CD4-positive, alpha-beta T cell (primary cell): Measurements from ENCODE around the gene C1QTNF6. TPM values are rescaled to one million over a fixed set of nuclear protein-coding genes. Genes with fewer than 3 reads are reported as not detected.

ENCODE experiments used
- ATAC-seq: fragments of 200-7000 bp; cut with Tn5 transposase; one replicate; pipeline ENCODE4 v1.10.0; 2022; ENCODE audit warnings: mild to moderate bottlenecking; ENCODE audit not compliant: poor library complexity
- CTCF ChIA-PET: fragments of 350-600 bp; sonication (Branson Sonifier 250); formaldehyde crosslinking; loops from one replicate; lab custom pipeline; 2021; ENCODE audit warnings: antibody characterized with exemption, inconsistent platforms; lab: Charles Lee
- POLR2A ChIA-PET: fragments of 350-600 bp; sonication (Branson Sonifier 250); formaldehyde crosslinking; loops from one replicate; lab custom pipeline; 2021; ENCODE audit warnings: antibody characterized with exemption, inconsistent platforms; lab: Charles Lee
- DNase-seq, 14 experiments: peaks; one replicate each; pipeline ENCODE4 v3.0.0-alpha.2; 2013 to 2020; ENCODE audit warnings: mixed read lengths in 2 of 14
- H3K27ac ChIP-seq, 2 donors: one replicate each; pipeline versions ENCODE4 v1.5.1 to v1.7.0; 2013; ENCODE audit warnings: low read length in 2 of 2, low read depth in 1 of 2, mild to moderate bottlenecking in 1 of 2
- H3K27me3 ChIP-seq, 2 experiments: 1 replicate in 1 of 2; 2 replicates in 1 of 2; pipeline versions ENCODE4 v1.6.1 to v1.7.0; 2013; ENCODE audit warnings: low read length in 2 of 2, control low read depth in 1 of 2, mild to moderate bottlenecking in 1 of 2, moderate library complexity in 1 of 2; ENCODE audit not compliant: insufficient read depth in 2 of 2, control insufficient read depth in 1 of 2
- H3K36me3 ChIP-seq: one replicate; pipeline ENCODE4 v1.6.1; 2013; ENCODE audit warnings: low read length, control low read depth; ENCODE audit not compliant: insufficient read depth
- H3K4me1 ChIP-seq: one replicate; pipeline ENCODE4 v1.6.1; 2013; ENCODE audit warnings: low read length, control low read depth; ENCODE audit not compliant: insufficient read depth
- H3K4me3 ChIP-seq: one replicate; pipeline ENCODE4 v1.5.1; 2013; ENCODE audit warnings: mild to moderate bottlenecking, low read length, moderate library complexity
- H3K9me3 ChIP-seq, 2 experiments: 1 replicate in 1 of 2; 2 replicates in 1 of 2; pipeline versions ENCODE4 v1.6.1 to v1.7.0; 2013; ENCODE audit warnings: low read length in 2 of 2, mild to moderate bottlenecking in 2 of 2, control low read depth in 1 of 2, moderate library complexity in 1 of 2; ENCODE audit not compliant: control insufficient read depth in 1 of 2, insufficient read depth in 1 of 2
- H3K27ac Mint-ChIP-seq: one replicate; pipeline ENCODE4 v1.8.0; 2020; ENCODE audit warnings: mixed read lengths
- H3K27me3 Mint-ChIP-seq: one replicate; pipeline ENCODE4 v1.8.0; 2021; ENCODE audit warnings: mixed read lengths
- H3K36me3 Mint-ChIP-seq: one replicate; pipeline ENCODE4 v1.8.0; 2021; ENCODE audit warnings: low read depth, mixed read lengths
- H3K4me1 Mint-ChIP-seq: one replicate; pipeline ENCODE4 v1.8.0; 2021; ENCODE audit warnings: low read depth, mixed read lengths
- H3K4me3 Mint-ChIP-seq: one replicate; pipeline ENCODE4 v1.8.0; 2020; ENCODE audit warnings: mild to moderate bottlenecking, mixed read lengths
- H3K9me3 Mint-ChIP-seq: one replicate; pipeline ENCODE4 v1.8.0; 2020; ENCODE audit warnings: mixed read lengths
- intact Hi-C, 2 experiments: fragments of 100-400 bp; cut with DNase I in 1 of 2; cut with micrococcal nuclease in 1 of 2; formaldehyde crosslinking; loops; one replicate each; pipeline versions ENCODE4 v1.15.1 to v1.9.0; 2023 to 2025; cut with DNase I, micrococcal nuclease
- total RNA-seq, 174 experiments: library from RNA in 2 of 174; stranded (reverse) in 2 of 174; gene quantifications; one replicate each; pipeline ENCODE4 v1.2.3 and lab custom pipeline; 2021 to 2026
- TF ChIP-seq, protein P1 (sequence below): fragments of 200-600 bp; IDR thresholded peaks from one replicate; pipeline ENCODE4 v1.8.0; 2022; ENCODE audit warnings: antibody characterized with exemption, mild to moderate bottlenecking

Gene C1QTNF6
- total RNA-seq, 2 experiments from 2014 or later = 11.9 to 12.1 TPM

DNA sequence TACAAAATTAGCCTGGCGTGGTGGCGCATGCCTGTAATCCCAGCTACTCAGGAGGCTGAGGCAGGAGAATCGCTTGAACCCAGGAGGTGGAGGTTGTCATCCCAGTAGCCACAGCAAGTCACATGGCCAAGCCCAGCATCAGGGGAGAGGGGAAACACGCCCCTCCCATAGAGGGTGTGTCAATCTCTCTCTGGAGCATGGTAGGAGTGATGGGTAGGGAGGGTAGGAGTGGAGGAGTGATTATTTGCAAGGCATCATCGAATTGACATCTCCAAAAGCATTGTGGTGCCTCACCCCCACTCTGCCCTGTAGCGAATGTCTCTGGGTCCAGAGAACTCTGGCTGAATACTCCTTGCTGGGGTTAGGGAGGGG, 30.3 kb upstream of the C1QTNF6 start:
- H3K4me1 ChIP-seq = peaks cover 72% of the 10 kb centered on the region
- Mint-ChIP-seq H3K27me3 (no peaks in the 10 kb centered on the region), H3K27ac (peak overlapping the region; percentile 84), H3K4me3 (peak overlapping the region; percentile 64), H3K9me3 (peaks cover 2% of the 10 kb centered on the region), H3K4me1 (peaks cover 92% of the 10 kb centered on the region), H3K36me3 (peaks cover 41% of the 10 kb centered on the region)
- TF ChIP-seq, protein P1, sequence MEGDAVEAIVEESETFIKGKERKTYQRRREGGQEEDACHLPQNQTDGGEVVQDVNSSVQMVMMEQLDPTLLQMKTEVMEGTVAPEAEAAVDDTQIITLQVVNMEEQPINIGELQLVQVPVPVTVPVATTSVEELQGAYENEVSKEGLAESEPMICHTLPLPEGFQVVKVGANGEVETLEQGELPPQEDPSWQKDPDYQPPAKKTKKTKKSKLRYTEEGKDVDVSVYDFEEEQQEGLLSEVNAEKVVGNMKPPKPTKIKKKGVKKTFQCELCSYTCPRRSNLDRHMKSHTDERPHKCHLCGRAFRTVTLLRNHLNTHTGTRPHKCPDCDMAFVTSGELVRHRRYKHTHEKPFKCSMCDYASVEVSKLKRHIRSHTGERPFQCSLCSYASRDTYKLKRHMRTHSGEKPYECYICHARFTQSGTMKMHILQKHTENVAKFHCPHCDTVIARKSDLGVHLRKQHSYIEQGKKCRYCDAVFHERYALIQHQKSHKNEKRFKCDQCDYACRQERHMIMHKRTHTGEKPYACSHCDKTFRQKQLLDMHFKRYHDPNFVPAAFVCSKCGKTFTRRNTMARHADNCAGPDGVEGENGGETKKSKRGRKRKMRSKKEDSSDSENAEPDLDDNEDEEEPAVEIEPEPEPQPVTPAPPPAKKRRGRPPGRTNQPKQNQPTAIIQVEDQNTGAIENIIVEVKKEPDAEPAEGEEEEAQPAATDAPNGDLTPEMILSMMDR = no peak
- DNase-seq (peak in 3 of 14 experiments; percentile 47 to 56 (median 51)), ATAC-seq (no peak)
- H3K9me3 ChIP-seq = peaks cover 0 to 6% of the 10 kb centered on the region in 2 experiments
- intact Hi-C loops = loop anchor here (2.0 to 5.0 kb wide), 4 partner anchors 18 to 141 kb away; no protein-coding TSS in a partner anchor
- POLR2A ChIA-PET = interaction anchor here (0.6 to 8.8 kb wide), 15 partner anchors 9 to 266 kb away, joined by 3 to 151 read pairs (median 6); partner anchors contain the start of gene RAC2
- peak overlapping the region; percentile 31 to 82 for H3K27ac ChIP-seq
- CTCF ChIA-PET = interaction anchor here (1.3 to 7.7 kb wide), 6 partner anchors 10 to 42 kb away, joined by 3 to 42 read pairs (median 10); partner anchors contain the start of gene RAC2
- H3K4me3 ChIP-seq = peak overlapping the region; percentile 49
- peaks cover 9% of the 10 kb centered on the region for H3K36me3 ChIP-seq
- no peaks in the 10 kb centered on the region for H3K27me3 ChIP-seq

DNA sequence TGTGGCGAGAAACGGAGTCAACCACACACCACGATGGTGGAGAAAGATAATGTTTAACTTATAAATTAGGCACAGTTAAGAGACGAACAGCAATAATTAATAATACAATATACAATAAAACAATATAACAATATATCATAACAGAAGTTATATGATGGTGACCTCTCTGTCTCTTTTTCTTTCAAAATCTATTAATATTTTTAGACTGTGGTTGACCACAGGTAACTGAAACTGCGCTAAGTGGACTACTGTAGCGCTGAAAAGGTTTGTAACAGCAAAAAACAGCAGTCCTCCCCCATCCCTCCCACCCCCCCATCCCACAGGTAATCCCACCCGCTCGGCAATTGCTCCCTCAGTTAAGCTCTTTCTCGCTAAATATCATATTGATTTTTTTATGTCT, 27.8 kb upstream of the C1QTNF6 start:
- TF ChIP-seq, protein P1 = no peak
- H3K9me3 Mint-ChIP-seq = no peaks in the 10 kb centered on the region
- peaks cover 58% of the 10 kb centered on the region for H3K4me1 ChIP-seq
- peaks cover 6% of the 10 kb centered on the region for H3K36me3 ChIP-seq
- H3K9me3 ChIP-seq = no peaks in the 10 kb centered on the region
- H3K4me3 Mint-ChIP-seq = no peak overlapping the region
- intact Hi-C loops = loop anchor here in 1 of 2 experiments (5.0 kb wide), 2 partner anchors 46 to 139 kb away; no protein-coding TSS in a partner anchor
- peaks cover 28% of the 10 kb centered on the region for H3K36me3 Mint-ChIP-seq
- H3K4me1 Mint-ChIP-seq = peaks cover 74% of the 10 kb centered on the region
- H3K27ac Mint-ChIP-seq = peak overlapping the region; percentile 63
- no peaks in the 10 kb centered on the region for H3K27me3 ChIP-seq
- ChIA-PET POLR2A (interaction anchor here (0.9 to 8.8 kb wide), 6 partner anchors 9 to 54 kb away, joined by 3 to 151 read pairs (median 4); partner anchors contain the start of gene RAC2), CTCF (interaction anchor here (0.6 to 7.7 kb wide), 3 partner anchors 17 to 363 kb away, joined by 3 to 42 read pairs (median 3); no protein-coding TSS in a partner anchor)
- DNase-seq = no peak
- H3K4me3 ChIP-seq = no peak overlapping the region
- no peaks in the 10 kb centered on the region for H3K27me3 Mint-ChIP-seq
- no peak for ATAC-seq
- no peak overlapping the region for H3K27ac ChIP-seq

DNA sequence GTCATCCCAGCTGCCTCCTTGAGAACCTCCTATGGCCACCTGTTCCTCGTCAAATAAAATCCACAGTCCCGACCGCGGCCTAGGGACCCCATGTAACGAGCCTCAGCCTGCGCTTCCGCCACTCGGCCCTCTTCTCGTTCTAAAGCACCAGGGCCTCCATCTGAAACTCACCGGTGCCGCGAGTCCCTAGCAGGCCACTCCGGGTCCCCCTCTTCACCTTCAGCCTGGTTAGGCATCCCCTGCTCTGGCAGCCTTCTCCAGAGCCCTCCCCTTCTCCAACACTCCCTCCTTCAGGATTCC, 26.6 kb upstream of the C1QTNF6 start:
- H3K36me3 Mint-ChIP-seq = peaks cover 24% of the 10 kb centered on the region
- intact Hi-C loops = loop anchor here in 1 of 2 experiments (5.0 kb wide), 2 partner anchors 48 to 137 kb away; no protein-coding TSS in a partner anchor
- no peaks in the 10 kb centered on the region for H3K27me3 Mint-ChIP-seq
- peaks cover 46% of the 10 kb centered on the region for H3K4me1 ChIP-seq
- no peak overlapping the region for H3K4me3 ChIP-seq
- H3K27ac ChIP-seq = no peak overlapping the region
- ChIA-PET POLR2A (interaction anchor here (1.5 to 6.6 kb wide), 2 partner anchors 9 to 27 kb away, joined by 4 to 151 read pairs; partner anchors contain the start of gene RAC2), CTCF (interaction anchor here (7.7 kb wide), 1 partner anchor 16 kb away, joined by 42 read pairs; no protein-coding TSS in a partner anchor)
- H3K27ac Mint-ChIP-seq = peak overlapping the region; percentile 63
- H3K9me3 Mint-ChIP-seq = no peaks in the 10 kb centered on the region
- H3K4me3 Mint-ChIP-seq = no peak overlapping the region
- DNase-seq (peak in 1 of 14 experiments; percentile 23), ATAC-seq (no peak)
- TF ChIP-seq, protein P1 = no peak
- H3K36me3 ChIP-seq = peaks cover 6% of the 10 kb centered on the region
- H3K27me3 ChIP-seq = no peaks in the 10 kb centered on the region
- H3K9me3 ChIP-seq = no peaks in the 10 kb centered on the region
- peaks cover 70% of the 10 kb centered on the region for H3K4me1 Mint-ChIP-seq
